Measurements from ENCODE around the gene DIPK1C. TPM values are rescaled to one million over a fixed set of nuclear protein-coding genes. Genes with fewer than 3 reads are reported as not detected.
"Not testable (repeated sequence)": the region's sequence is repeated elsewhere in the genome, so short reads cannot be mapped to it uniquely, and the experiment has no call there.

DIPK1C gene
- total RNA-seq = not detected in 2 replicates

DNA sequence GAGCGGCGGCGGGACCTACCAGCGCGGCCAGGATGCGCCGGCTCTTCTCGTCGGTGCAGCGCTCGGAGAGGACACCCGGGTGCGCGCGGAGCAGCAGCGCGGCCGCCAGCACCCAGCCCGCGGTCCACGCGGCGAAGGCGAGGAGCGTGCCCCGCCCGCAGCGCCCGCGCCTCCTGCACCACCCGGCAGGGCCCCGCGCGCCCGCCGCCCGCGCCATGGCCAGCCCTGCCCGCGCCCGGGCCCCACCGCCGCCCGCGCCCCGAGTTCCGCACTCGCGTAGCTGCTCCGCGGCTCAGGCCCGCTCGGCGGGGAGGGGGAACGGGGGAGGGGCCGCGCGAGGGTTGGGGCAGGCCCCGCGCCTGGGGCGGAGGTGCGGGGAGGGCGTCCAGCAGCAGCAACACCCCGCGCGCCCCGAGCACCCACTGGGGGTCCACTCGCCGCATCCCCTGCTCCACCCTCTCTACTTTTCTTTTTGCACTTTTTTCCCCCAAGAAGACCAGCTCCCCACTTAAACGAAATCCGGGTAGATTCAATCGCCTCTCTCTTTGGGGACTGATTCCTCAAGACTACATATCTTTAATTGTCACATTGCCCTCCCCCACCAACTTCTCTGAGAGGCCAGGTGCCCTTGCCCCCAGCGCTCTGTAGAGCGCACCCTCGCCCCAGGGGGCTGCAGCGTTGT is at the start of gene DIPK1C:
Gene DIPK1C (minus strand): TSS at position 266 of the 682 bp plus-strand sequence. CDS start 49 bp downstream, at position 217.
- Mint-ChIP-seq H3K27me3 (peaks cover 39% of the 10 kb centered on the region), H3K9me3 (no peaks in the 10 kb centered on the region), H3K4me1 (peaks cover 9% of the 10 kb centered on the region), H3K4me3 (no peak within 1 kb of the TSS), H3K36me3 (ENCODE audit: low read depth) (no peaks in the 10 kb centered on the region), H3K27ac (no peak within 1 kb of the TSS)
- no peak for DNase-seq
- ATAC-seq (ENCODE audit: low read depth) = no peak
- TF ChIP-seq, protein P1, sequence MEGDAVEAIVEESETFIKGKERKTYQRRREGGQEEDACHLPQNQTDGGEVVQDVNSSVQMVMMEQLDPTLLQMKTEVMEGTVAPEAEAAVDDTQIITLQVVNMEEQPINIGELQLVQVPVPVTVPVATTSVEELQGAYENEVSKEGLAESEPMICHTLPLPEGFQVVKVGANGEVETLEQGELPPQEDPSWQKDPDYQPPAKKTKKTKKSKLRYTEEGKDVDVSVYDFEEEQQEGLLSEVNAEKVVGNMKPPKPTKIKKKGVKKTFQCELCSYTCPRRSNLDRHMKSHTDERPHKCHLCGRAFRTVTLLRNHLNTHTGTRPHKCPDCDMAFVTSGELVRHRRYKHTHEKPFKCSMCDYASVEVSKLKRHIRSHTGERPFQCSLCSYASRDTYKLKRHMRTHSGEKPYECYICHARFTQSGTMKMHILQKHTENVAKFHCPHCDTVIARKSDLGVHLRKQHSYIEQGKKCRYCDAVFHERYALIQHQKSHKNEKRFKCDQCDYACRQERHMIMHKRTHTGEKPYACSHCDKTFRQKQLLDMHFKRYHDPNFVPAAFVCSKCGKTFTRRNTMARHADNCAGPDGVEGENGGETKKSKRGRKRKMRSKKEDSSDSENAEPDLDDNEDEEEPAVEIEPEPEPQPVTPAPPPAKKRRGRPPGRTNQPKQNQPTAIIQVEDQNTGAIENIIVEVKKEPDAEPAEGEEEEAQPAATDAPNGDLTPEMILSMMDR (IDR thresholded peaks at IDR 0.05) = no peak
- ChIA-PET POLR2A (no interaction called here), CTCF (no interaction called here)
- intact Hi-C loops (cut with micrococcal nuclease) = no loop called here

DNA sequence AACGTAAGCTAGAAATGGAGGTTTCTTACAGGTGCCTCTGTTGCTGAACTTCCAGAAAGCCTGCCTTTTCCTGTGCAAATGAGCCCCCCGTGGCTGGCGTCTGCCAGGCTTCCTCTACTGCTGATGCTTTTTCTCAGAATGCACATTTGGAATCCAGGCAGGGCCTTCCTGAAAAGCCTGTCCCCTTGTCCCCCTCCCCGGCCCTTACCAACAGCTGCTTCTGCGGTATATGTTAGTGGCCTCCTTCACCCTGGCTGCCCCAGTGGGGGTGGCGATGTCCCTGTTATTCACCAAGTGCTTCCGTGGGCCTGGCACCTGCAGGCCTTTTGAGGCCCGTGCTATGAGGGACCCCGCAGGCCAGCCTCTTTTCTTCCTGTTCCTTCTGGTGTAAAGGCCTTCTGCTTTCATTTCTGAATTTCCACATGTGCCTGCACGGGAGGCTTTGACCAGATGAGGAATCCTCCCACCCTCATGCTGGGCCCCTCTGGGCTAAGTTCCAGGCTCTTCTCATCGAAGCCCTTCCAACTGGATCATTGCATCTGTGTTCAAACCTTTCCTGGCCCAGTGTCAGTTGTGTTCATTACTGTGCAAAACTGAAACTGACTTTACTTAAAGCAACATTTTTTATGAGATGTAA is 49.5 kb upstream of the DIPK1C start:
- H3K4me3 Mint-ChIP-seq = no peak overlapping the region
- no peaks in the 10 kb centered on the region for H3K27me3 Mint-ChIP-seq
- POLR2A ChIA-PET = interaction anchor here (0.6 to 1.3 kb wide), 2 partner anchors 11 to 312 kb away, joined by 3 to 4 read pairs; partner anchors contain the start of gene CNDP2
- TF ChIP-seq, protein P1 (IDR thresholded peaks at IDR 0.05) = no peak
- H3K9me3 Mint-ChIP-seq = no peaks in the 10 kb centered on the region
- no peak for DNase-seq
- no peak for ATAC-seq (ENCODE audit: low read depth)
- H3K36me3 Mint-ChIP-seq (ENCODE audit: low read depth) = peaks cover 91% of the 10 kb centered on the region
- H3K27ac Mint-ChIP-seq = no peak overlapping the region
- H3K4me1 Mint-ChIP-seq = peaks cover 13% of the 10 kb centered on the region
- intact Hi-C loops (cut with micrococcal nuclease) = no loop called here
- CTCF ChIA-PET = no interaction called here

DNA sequence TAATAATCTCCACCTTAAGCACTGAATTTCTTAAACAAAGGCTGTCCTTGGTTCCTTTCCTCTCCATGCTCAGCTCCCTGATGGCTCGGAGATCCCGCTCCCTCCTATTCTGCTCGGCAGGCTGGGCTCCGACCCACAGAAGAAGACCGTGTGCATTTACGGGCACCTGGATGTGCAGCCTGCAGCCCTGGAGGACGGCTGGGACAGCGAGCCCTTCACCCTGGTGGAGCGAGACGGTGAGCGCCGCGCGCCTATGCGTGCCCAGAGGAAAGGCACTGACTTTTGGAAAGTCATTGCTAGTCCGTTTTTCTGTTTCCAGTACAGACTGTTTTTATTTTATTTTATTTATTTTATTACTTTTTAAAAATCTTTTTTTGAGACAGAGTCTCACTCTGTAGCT is 48.7 kb upstream of the DIPK1C start:
- Mint-ChIP-seq H3K27me3 (no peaks in the 10 kb centered on the region), H3K4me3 (no peak overlapping the region), H3K9me3 (no peaks in the 10 kb centered on the region), H3K27ac (no peak overlapping the region), H3K36me3 (ENCODE audit: low read depth) (peaks cover 92% of the 10 kb centered on the region), H3K4me1 (peaks cover 21% of the 10 kb centered on the region)
- DNase-seq (no peak), ATAC-seq (ENCODE audit: low read depth) (no peak)
- ChIA-PET POLR2A (interaction anchor here (1.3 kb wide), 1 partner anchor 10 kb away, joined by 4 read pairs; the partner anchor contains the start of gene CNDP2), CTCF (no interaction called here)
- intact Hi-C loops (cut with micrococcal nuclease) = no loop called here
- TF ChIP-seq, protein P1 (IDR thresholded peaks at IDR 0.05) = no peak

DNA sequence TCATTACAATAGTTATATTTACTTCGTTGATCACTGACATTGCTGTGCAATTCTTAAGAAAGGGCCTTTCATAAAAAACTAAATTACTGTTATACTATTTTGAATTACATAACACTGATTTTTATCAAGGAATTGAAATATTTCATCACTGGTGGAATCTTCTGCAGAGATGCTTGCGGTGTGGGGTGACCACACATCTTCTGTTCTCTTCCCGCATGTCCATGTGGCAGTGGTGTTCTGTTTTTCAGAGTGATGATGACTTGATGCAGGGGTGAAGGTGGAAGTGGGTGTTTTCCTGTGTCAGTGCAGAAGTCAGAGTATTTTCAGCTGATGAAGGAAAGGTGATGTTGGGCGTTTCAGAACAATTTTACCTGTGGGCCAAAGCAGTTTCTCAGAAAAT is 46.0 kb upstream of the DIPK1C start:
- intact Hi-C loops (cut with micrococcal nuclease) = no loop called here
- DNase-seq (no peak), ATAC-seq (ENCODE audit: low read depth) (no peak)
- H3K9me3 Mint-ChIP-seq = no peaks in the 10 kb centered on the region
- TF ChIP-seq, protein P1 (IDR thresholded peaks at IDR 0.05) = no peak
- POLR2A ChIA-PET = no interaction called here
- no peak overlapping the region for H3K4me3 Mint-ChIP-seq
- peaks cover 44% of the 10 kb centered on the region for H3K4me1 Mint-ChIP-seq
- H3K36me3 Mint-ChIP-seq (ENCODE audit: low read depth) = peaks cover 73% of the 10 kb centered on the region
- CTCF ChIA-PET = no interaction called here
- H3K27ac Mint-ChIP-seq = no peak overlapping the region
- H3K27me3 Mint-ChIP-seq = no peaks in the 10 kb centered on the region

DNA sequence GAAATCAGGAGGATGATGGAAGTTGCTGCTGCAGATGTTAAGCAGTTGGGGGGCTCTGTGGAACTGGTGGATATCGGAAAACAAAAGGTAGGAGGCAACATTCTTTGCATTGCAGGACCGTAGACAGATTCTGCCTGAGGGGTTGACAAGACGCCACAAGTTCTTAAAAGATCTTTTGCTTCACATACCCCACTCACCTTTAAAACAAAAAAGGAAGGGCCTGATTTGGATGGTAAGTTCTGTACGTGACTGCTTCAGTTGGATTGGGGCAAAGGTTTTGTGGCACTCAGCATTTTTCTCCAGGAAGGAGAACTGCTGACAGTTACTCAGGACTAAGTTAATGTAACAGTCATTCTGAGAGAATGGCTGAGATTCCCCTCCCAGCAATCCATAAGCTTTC is 44.3 kb upstream of the DIPK1C start:
- ATAC-seq (ENCODE audit: low read depth) (no peak), DNase-seq (no peak)
- intact Hi-C loops (cut with micrococcal nuclease) = no loop called here
- ChIA-PET POLR2A (no interaction called here), CTCF (no interaction called here)
- H3K4me3 Mint-ChIP-seq = peak overlapping the region; percentile 88
- H3K27me3 Mint-ChIP-seq = no peaks in the 10 kb centered on the region
- H3K36me3 Mint-ChIP-seq (ENCODE audit: low read depth) = peaks cover 56% of the 10 kb centered on the region
- peaks cover 55% of the 10 kb centered on the region for H3K4me1 Mint-ChIP-seq
- H3K27ac Mint-ChIP-seq = peak overlapping the region; percentile 98
- H3K9me3 Mint-ChIP-seq = no peaks in the 10 kb centered on the region
- TF ChIP-seq, protein P1 (IDR thresholded peaks at IDR 0.05) = no peak

DNA sequence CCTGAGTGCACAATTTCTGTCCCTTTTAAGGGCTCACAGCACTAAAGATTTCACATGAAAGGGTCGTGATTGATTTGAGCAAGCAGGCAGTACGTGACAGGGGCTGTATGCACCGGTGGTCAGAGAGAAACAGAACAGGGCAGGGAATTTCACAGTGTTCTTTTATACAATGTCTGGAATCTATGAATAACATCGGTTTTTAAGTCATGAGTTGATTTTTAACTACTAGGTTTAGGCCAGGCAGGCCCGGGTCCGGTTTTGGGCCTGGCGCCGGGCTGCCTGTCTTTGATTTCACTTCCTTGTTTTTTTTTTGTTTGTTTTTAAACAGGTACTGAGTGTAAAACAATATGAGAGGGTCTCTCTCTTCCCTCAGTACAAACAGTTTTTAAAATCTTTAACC is 43.7 kb upstream of the DIPK1C start:
- CTCF ChIA-PET; H3K9me3 Mint-ChIP-seq; H3K27me3 Mint-ChIP-seq; DNase-seq; ATAC-seq (ENCODE audit: low read depth); intact Hi-C loops (cut with micrococcal nuclease); POLR2A ChIA-PET: not testable (repeated sequence)
- Mint-ChIP-seq H3K27ac (peak overlapping the region; percentile 98), H3K36me3 (ENCODE audit: low read depth) (peaks cover 55% of the 10 kb centered on the region), H3K4me1 (peaks cover 58% of the 10 kb centered on the region), H3K4me3 (peak overlapping the region; percentile 88)

All from activated B cell treated with CpG ODN at 0.5 μM for 24 hours (primary cell).